T-helper 22 cell (primary cell): ENCODE results near the gene SRGAP3.

Experiments used
- DNase-seq: peaks from one replicate; pipeline ENCODE4 v3.0.0-alpha.2; 2020; ENCODE audit warnings: low read depth

SRGAP3 gene

GRCh38 chr3:9172851-9173321 is 76.6 kb downstream of the SRGAP3 start:
- DNase-seq = no peak

- no peak for DNase-seq
Measured at GRCh38 chr3:9170851-9171160, 78.6 kb downstream of the SRGAP3 start.

- DNase-seq = no peak
Measured at GRCh38 chr3:9169956-9170850, 79.2 kb downstream of the SRGAP3 start.

GRCh38 chr3:9169326-9169725 is 80.1 kb downstream of the SRGAP3 start:
- no peak for DNase-seq

GRCh38 chr3:9168241-9168741 is 81.2 kb downstream of the SRGAP3 start:
- no peak for DNase-seq

GRCh38 chr3:9167222-9167621 is 82.2 kb downstream of the SRGAP3 start:
- DNase-seq = no peak

GRCh38 chr3:9165421-9165820 is 84.0 kb downstream of the SRGAP3 start:
- DNase-seq = no peak

GRCh38 chr3:9163289-9163688 is 86.2 kb downstream of the SRGAP3 start:
- no peak for DNase-seq

GRCh38 chr3:9161811-9162210 is 87.6 kb downstream of the SRGAP3 start:
- no peak for DNase-seq

- DNase-seq = no peak
Measured at GRCh38 chr3:9161298-9161697, 88.1 kb downstream of the SRGAP3 start.

- DNase-seq = no peak
Measured at GRCh38 chr3:9158865-9159630, 90.4 kb downstream of the SRGAP3 start.

- no peak for DNase-seq
Measured at GRCh38 chr3:9157651-9158362, 91.6 kb downstream of the SRGAP3 start.

- DNase-seq = no peak
Measured at GRCh38 chr3:9156604-9157003, 92.8 kb downstream of the SRGAP3 start.

GRCh38 chr3:9155028-9155427 is 94.4 kb downstream of the SRGAP3 start:
- DNase-seq = no peak

- no peak for DNase-seq
Measured at GRCh38 chr3:9153904-9154619, 95.4 kb downstream of the SRGAP3 start.

- no peak for DNase-seq
Measured at GRCh38 chr3:9151240-9151639, 98.2 kb downstream of the SRGAP3 start.

- no peak for DNase-seq
Measured at GRCh38 chr3:9149566-9149965, 99.9 kb downstream of the SRGAP3 start.

GRCh38 chr3:9147896-9148266 is 101.6 kb downstream of the SRGAP3 start:
- no peak for DNase-seq

- DNase-seq = no peak
Measured at GRCh38 chr3:9147215-9147895, 102.1 kb downstream of the SRGAP3 start.

- no peak for DNase-seq
Measured at GRCh38 chr3:9146367-9147071, 102.9 kb downstream of the SRGAP3 start.

- DNase-seq = no peak
Measured at GRCh38 chr3:9143184-9143583, 106.3 kb downstream of the SRGAP3 start.
